ENCODE results near the gene CELSR1. TPM values are rescaled to one million over a fixed set of nuclear protein-coding genes. Genes with fewer than 3 reads are reported as not detected.

The CELSR1 gene
- total RNA-seq, 1 experiment from 2014 or later: 33.2 TPM

DNA sequence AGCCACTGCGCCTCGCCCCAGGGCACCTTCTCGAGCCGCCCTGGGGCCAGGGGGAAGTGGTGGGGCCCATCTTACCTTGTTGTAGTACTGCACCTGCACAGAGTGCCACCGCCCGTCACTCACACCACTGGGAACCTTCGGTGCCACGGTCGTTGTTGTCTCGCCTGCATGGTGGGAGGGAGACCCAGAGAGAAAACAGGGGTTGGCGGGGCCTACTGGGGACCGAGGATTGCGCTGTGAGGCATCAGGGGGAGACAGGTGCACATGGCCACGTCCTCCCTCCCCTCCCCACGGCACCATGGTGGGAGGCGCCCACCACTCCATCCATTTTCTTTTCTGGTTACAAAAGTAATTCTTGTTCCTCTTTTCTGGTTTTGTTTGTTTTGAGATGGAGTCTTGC, 104.1 kb downstream of the CELSR1 start:
- H3K4me1 Mint-ChIP-seq (ENCODE audit: low read depth, unreplicated experiment): peaks cover 15% of the 10 kb centered on the region
- H3K27me3 Mint-ChIP-seq (ENCODE audit: insufficient read depth, unreplicated experiment): no peaks in the 10 kb centered on the region
- Histone ChIP-seq H3K4me3 (ENCODE audit: low read depth, low read length) (no peak overlapping the region), H3K9me3 (no peaks in the 10 kb centered on the region), H3K27me3 (replicated peaks; ENCODE audit: control insufficient read depth, insufficient read depth, low read length) (no peaks in the 10 kb centered on the region), H3K36me3 (ENCODE audit: control insufficient read depth, insufficient read depth, low read length) (no peaks in the 10 kb centered on the region), H3K4me1 (peaks cover 21% of the 10 kb centered on the region)
- peaks cover 26% of the 10 kb centered on the region for H3K36me3 Mint-ChIP-seq (ENCODE audit: insufficient read depth, unreplicated experiment)
- no peak overlapping the region for H3K4me3 Mint-ChIP-seq (ENCODE audit: unreplicated experiment)
- no peak overlapping the region for H3K27ac Mint-ChIP-seq (ENCODE audit: unreplicated experiment)
- H3K9me3 Mint-ChIP-seq (ENCODE audit: unreplicated experiment): no peaks in the 10 kb centered on the region
- ChIA-PET CTCF (interaction anchor here (0.7 kb wide), 1 partner anchor 24 kb away, joined by 5 read pairs; no protein-coding TSS in a partner anchor), POLR2A (no interaction called here)
- BruUV-seq (replicated peaks): no TSS peak
- TF ChIP-seq CTCF (IDR thresholded peaks at IDR 0.05; ENCODE audit: insufficient read depth in 1 of 2, low read depth in 1 of 2, low read length in 1 of 2, severe bottlenecking in 1 of 2, unreplicated experiment in 1 of 2): no peak
- intact Hi-C loops (cut with micrococcal nuclease; ENCODE audit: unreplicated experiment): loop anchor here (5.0 kb wide), 1 partner anchor 56 kb away; no protein-coding TSS in a partner anchor
- DNase-seq: no peak

DNA sequence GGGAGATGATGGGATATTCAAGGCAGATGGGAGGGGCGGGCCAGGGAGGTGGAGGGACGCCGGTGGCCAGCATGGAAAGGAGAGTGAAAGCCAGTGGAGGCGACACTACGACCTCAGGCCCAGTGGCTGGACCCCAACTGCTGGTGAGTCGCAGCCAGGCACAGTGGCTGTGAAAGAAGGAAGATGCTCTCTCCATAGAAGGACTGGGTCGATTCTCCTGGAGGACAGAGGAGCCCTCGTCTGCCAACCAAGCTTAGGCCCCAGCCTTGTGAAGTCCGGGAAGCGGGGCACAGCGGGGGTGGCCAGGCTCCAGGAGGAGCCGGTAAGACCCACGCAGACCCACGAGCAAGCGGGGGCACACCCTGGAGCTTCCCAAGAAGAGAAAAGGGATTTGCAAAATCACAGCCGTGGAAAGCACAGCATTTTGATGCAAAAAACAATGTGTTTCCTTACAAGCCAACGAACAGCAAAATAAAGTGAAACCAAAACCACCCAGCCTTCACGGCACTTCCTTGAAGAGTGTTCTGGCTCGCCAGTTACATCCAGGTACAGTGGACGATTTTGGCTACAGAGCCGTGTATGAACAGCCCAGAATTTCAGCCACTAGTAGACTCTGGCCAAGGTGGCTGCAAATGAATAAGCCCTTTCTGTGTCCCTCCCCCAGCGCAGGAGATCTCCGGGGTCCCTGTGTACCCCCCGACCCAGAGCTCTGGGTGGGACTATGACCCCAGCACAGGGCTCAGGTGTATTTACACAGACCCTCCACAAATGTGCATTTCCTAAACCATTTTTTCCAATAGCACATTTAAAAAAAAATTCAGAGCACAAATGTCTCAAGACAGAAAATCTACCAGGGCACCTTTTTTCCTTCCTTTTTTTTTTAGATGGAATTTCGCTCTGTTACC, 105.0 kb downstream of the CELSR1 start:
- no peak overlapping the region for H3K4me3 Mint-ChIP-seq (ENCODE audit: unreplicated experiment)
- intact Hi-C loops (cut with micrococcal nuclease; ENCODE audit: unreplicated experiment): loop anchor here (5.0 kb wide), 1 partner anchor 55 kb away; no protein-coding TSS in a partner anchor
- no peak overlapping the region for H3K4me3 ChIP-seq (ENCODE audit: low read depth, low read length)
- ChIA-PET POLR2A (no interaction called here), CTCF (no interaction called here)
- H3K9me3 Mint-ChIP-seq (ENCODE audit: unreplicated experiment): no peaks in the 10 kb centered on the region
- no peak for DNase-seq
- peak overlapping the region; percentile 63 for H3K27ac Mint-ChIP-seq (ENCODE audit: unreplicated experiment)
- H3K4me1 ChIP-seq: peaks cover 21% of the 10 kb centered on the region
- no peaks in the 10 kb centered on the region for H3K9me3 ChIP-seq
- peaks cover 15% of the 10 kb centered on the region for H3K4me1 Mint-ChIP-seq (ENCODE audit: low read depth, unreplicated experiment)
- H3K36me3 Mint-ChIP-seq (ENCODE audit: insufficient read depth, unreplicated experiment): peaks cover 18% of the 10 kb centered on the region
- H3K27me3 ChIP-seq (replicated peaks; ENCODE audit: control insufficient read depth, insufficient read depth, low read length): no peaks in the 10 kb centered on the region
- TF ChIP-seq CTCF (IDR thresholded peaks at IDR 0.05; ENCODE audit: insufficient read depth in 1 of 2, low read depth in 1 of 2, low read length in 1 of 2, severe bottlenecking in 1 of 2, unreplicated experiment in 1 of 2): no peak
- H3K27me3 Mint-ChIP-seq (ENCODE audit: insufficient read depth, unreplicated experiment): no peaks in the 10 kb centered on the region
- no peaks in the 10 kb centered on the region for H3K36me3 ChIP-seq (ENCODE audit: control insufficient read depth, insufficient read depth, low read length)
- no TSS peak for BruUV-seq (replicated peaks)

- H3K36me3 Mint-ChIP-seq (ENCODE audit: insufficient read depth, unreplicated experiment): peaks cover 18% of the 10 kb centered on the region
- peaks cover 21% of the 10 kb centered on the region for H3K4me1 ChIP-seq
- BruUV-seq (replicated peaks): no TSS peak
- TF ChIP-seq CTCF (IDR thresholded peaks at IDR 0.05; ENCODE audit: insufficient read depth in 1 of 2, low read depth in 1 of 2, low read length in 1 of 2, severe bottlenecking in 1 of 2, unreplicated experiment in 1 of 2): no peak
- no peaks in the 10 kb centered on the region for H3K36me3 ChIP-seq (ENCODE audit: control insufficient read depth, insufficient read depth, low read length)
- no peaks in the 10 kb centered on the region for H3K9me3 ChIP-seq
- H3K27ac Mint-ChIP-seq (ENCODE audit: unreplicated experiment): peak overlapping the region; percentile 63
- CTCF ChIA-PET: interaction anchor here (0.7 to 1.4 kb wide), 3 partner anchors 61 to 111 kb away, joined by 3 to 5 read pairs (median 3); no protein-coding TSS in a partner anchor
- DNase-seq: peak; percentile 69 to 76
- no peaks in the 10 kb centered on the region for H3K27me3 ChIP-seq (replicated peaks; ENCODE audit: control insufficient read depth, insufficient read depth, low read length)
- peaks cover under 1% of the 10 kb centered on the region for H3K9me3 Mint-ChIP-seq (ENCODE audit: unreplicated experiment)
- peak overlapping the region; percentile 28 for H3K4me3 Mint-ChIP-seq (ENCODE audit: unreplicated experiment)
- POLR2A ChIA-PET: interaction anchor here (1.0 kb wide), 1 partner anchor 331 kb away, joined by 3 read pairs; the partner anchor contains the start of gene TBC1D22A
- no peaks in the 10 kb centered on the region for H3K27me3 Mint-ChIP-seq (ENCODE audit: insufficient read depth, unreplicated experiment)
- intact Hi-C loops (cut with micrococcal nuclease; ENCODE audit: unreplicated experiment): loop anchor here (1.0 to 5.0 kb wide), 2 partner anchors 20 to 54 kb away; no protein-coding TSS in a partner anchor
- H3K4me3 ChIP-seq (ENCODE audit: low read depth, low read length): no peak overlapping the region
- peaks cover 15% of the 10 kb centered on the region for H3K4me1 Mint-ChIP-seq (ENCODE audit: low read depth, unreplicated experiment)
These were observed 106.2 kb downstream of the CELSR1 start for GRCh38 chr22:46430961-46431838.
